Heart right ventricle (tissue), 16 donors: ENCODE results near the gene FAM120A. TPM values are rescaled to one million over a fixed set of nuclear protein-coding genes. Genes with fewer than 3 reads are reported as not detected.

Experiments
- ATAC-seq, 8 donors: fragments of 200-7000 bp; cut with Tn5 transposase; one replicate each; pipeline ENCODE4 v1.9.1; 2020; ENCODE audit warnings: mild to moderate bottlenecking in 8 of 8, moderate library complexity in 8 of 8, moderate number of reproducible peaks in 1 of 8
- DNase-seq, 2 donors: peaks; one replicate each; pipeline ENCODE4 v3.0.0-alpha.2; 2020
- H3K27ac ChIP-seq, 10 donors: fragments of 200-600 bp; sonication (generic) in 2 of 10; one replicate each; pipeline versions ENCODE4 v1.5.0 to v1.8.0; 2020 to 2022; ENCODE audit warnings: mild to moderate bottlenecking in 3 of 10
- H3K27me3 ChIP-seq, 7 donors: fragments of 200-600 bp; one replicate each; pipeline ENCODE4 v1.8.0; 2021 to 2022; ENCODE audit warnings: mild to moderate bottlenecking in 2 of 7
- H3K36me3 ChIP-seq, 9 donors: fragments of 200-600 bp; sonication (generic) in 1 of 9; one replicate each; pipeline versions ENCODE4 v1.5.0 to v1.8.0; 2020 to 2022; ENCODE audit warnings: mild to moderate bottlenecking in 2 of 9
- H3K4me1 ChIP-seq, 9 donors: fragments of 200-600 bp; sonication (generic) in 1 of 9; one replicate each; pipeline versions ENCODE4 v1.5.0 to v1.8.0; 2020 to 2022; ENCODE audit warnings: mild to moderate bottlenecking in 4 of 9
- H3K4me3 ChIP-seq, 10 donors: fragments of 200-600 bp; sonication (generic) in 2 of 10; one replicate each; pipeline versions ENCODE4 v1.5.0 to v1.8.0; 2020 to 2022; ENCODE audit warnings: mild to moderate bottlenecking in 7 of 10, moderate library complexity in 2 of 10
- H3K9me3 ChIP-seq, 11 donors: fragments of 200-600 bp in 10 of 11; sonication (generic) in 2 of 11; one replicate each; pipeline versions ENCODE4 v1.5.0 to v1.8.0; 2013 to 2022; ENCODE audit warnings: mild to moderate bottlenecking in 2 of 11, control low read depth in 1 of 11, moderate library complexity in 1 of 11
- WGBS, 2 donors: extraction: QIAGEN DNeasy Blood & Tissue Kit; methylation state at CpG; one replicate each; pipeline ENCODE4 v1.1.7; 2013; ENCODE audit warnings: inconsistent platforms in 1 of 2; 5-methylcytosine and 5-hydroxymethylcytosine counted together
- intact Hi-C, 10 donors: fragments of 100-400 bp; cut with DNase I; formaldehyde crosslinking; loops; one replicate each; pipeline versions ENCODE4 v1.11.1 to v1.14.2; 2022
- polyA plus RNA-seq, 2 donors: library from polyadenylated mRNA; stranded (reverse); fragments of 200-250 nt; gene quantifications; one replicate each; pipeline ENCODE4 v1.2.3, GENCODE V29; 2013
- total RNA-seq, 10 donors: library from RNA; stranded (reverse); fragmentation: NEBNext Ultra II Directional in 3 of 10; extraction: Animal tissue kit (Norgen Biotek cat#: 25700) in 3 of 10; gene quantifications; one replicate each; pipeline versions ENCODE4 v1.2.1 to v1.2.4, GENCODE V29; 2021 to 2023
- TF ChIP-seq, protein P1 (sequence below), 9 donors: fragments of 200-600 bp; sonication (generic) in 2 of 9; IDR thresholded peaks; one replicate each; pipeline versions ENCODE4 v1.5.0 to v1.8.0; 2021 to 2022; ENCODE audit warnings: antibody characterized with exemption in 9 of 9, mild to moderate bottlenecking in 5 of 9, moderate library complexity in 1 of 9
- donor health status: Arrhythmogenic right ventricular cardiomyopathy.
- donor health status: ischemic (EF 13 %, LVEDD 7.1; RV severe dilation, severe dysfunction).
- donor health status: healthy with polysubstance abuse.
- donor health status: DM: no; HTN: yes; CAD: no.
- donor health status: DM: no; HTN: no; CAD: no.
- donor health status: ischemic (EF 25% LVEDD 6.9; RV normal size, moderate dysfunction).
- donor health status: ischemic (EF 25% LVEDD 5.7; RV mildly dilated, moderate dysfunction).
- donor health status: healthy.
- donor health status: DM: yes; HTN: yes; CAD: no.
- donor health status: Ischemic cardiomyopathy.
- donor health status: ischemic (EF 35%, LVEDD 5.7; RV mildly dilated, moderate dysfunction).
- donor health status: nonischemic (EF 11% LVEDD 7.7; RV severe dilation, severe dysfunction).
- donor health status: DM: yes; HTN: yes; CAD: no.
- donor health status: PGD.
- donor health status: ischemic (EF 29% LVEDD 5.4; RV normal size, mild dysfunction).
- donor health status: nonischemic (EF 23%, LVEDD 6.1; RV moderate dilation, normal function).

Gene FAM120A
- total and polyA plus RNA-seq, 12 donors: 42.2 to 126 (median 104) TPM

DNA sequence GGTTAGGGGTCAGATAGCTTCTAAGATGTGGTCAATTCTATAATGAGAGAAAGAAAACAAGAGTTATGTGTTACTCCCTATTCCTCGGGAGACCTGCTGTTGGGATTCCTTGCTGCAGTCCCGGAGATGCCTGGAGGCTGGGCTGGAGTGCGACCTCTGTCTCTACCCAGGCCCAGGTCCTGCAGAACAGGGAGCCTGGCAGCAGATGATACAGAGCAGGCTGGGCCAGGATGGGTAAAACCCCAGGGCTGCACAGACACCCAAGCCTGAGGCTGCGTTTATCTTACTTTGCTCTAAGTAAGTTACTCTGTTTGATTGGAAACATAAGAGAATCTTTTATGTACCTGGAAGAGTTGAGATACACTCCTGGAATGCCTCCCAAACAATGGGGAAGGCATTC, 28.8 kb downstream of the FAM120A start:
- DNase-seq (no peak), ATAC-seq (peak in 1 of 8 donors; percentile 54)
- TF ChIP-seq, protein P1, sequence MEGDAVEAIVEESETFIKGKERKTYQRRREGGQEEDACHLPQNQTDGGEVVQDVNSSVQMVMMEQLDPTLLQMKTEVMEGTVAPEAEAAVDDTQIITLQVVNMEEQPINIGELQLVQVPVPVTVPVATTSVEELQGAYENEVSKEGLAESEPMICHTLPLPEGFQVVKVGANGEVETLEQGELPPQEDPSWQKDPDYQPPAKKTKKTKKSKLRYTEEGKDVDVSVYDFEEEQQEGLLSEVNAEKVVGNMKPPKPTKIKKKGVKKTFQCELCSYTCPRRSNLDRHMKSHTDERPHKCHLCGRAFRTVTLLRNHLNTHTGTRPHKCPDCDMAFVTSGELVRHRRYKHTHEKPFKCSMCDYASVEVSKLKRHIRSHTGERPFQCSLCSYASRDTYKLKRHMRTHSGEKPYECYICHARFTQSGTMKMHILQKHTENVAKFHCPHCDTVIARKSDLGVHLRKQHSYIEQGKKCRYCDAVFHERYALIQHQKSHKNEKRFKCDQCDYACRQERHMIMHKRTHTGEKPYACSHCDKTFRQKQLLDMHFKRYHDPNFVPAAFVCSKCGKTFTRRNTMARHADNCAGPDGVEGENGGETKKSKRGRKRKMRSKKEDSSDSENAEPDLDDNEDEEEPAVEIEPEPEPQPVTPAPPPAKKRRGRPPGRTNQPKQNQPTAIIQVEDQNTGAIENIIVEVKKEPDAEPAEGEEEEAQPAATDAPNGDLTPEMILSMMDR (IDR thresholded peaks at IDR 0.05): no peak
- no peaks in the 10 kb centered on the region for H3K27me3 ChIP-seq
- intact Hi-C loops: no loop called here
- H3K9me3 ChIP-seq: no peaks in the 10 kb centered on the region
- H3K4me1 ChIP-seq: peaks cover 0 to 66% (median 38%) of the 10 kb centered on the region in 9 donors
- H3K4me3 ChIP-seq: no peak overlapping the region
- WGBS, 2 donors: 70 to 81% methylated on average over 4 of the region's 4 CpGs
- H3K36me3 ChIP-seq: peaks cover 0 to 66% (median 5%) of the 10 kb centered on the region in 9 donors
- H3K27ac ChIP-seq: no peak overlapping the region

DNA sequence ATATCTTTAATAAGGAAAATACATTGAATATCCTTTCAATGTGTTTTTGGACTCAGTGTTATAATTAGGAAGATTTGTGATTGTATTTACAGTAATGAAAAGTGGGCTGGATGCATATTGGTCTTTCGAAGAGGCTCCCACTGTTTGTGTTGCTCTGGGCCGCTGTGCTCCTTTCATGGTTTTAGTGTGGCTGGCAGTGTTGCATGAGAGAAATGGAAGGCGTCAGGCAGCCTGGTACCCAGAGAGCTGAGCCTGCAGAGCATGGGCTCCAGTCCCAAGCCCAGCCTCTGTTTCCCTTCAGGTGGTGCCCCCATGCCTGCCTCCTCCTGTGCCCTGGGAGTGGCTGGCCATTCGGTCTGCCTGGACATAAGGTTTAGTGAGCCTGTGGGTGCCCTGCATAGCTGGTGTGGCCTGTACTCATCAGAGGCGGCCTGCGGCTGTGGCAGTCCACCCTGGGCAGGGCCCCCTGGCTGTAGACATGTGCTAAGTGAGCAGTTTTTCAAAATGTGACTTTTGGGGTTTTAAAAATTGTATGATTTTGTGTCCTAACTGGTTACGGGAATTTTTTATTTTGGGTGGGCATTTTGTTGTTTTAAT, 29.3 kb downstream of the FAM120A start:
- DNase-seq (no peak), ATAC-seq (peak in 7 of 8 donors; percentile 46 to 71 (median 53))
- no peak overlapping the region for H3K4me3 ChIP-seq
- no peaks in the 10 kb centered on the region for H3K27me3 ChIP-seq
- 86 to 87% methylated on average over 7 of the region's 7 CpGs for WGBS, 2 donors
- TF ChIP-seq, protein P1 (IDR thresholded peaks at IDR 0.05): peak in 3 of 9 donors; percentile 24 to 40 (median 36)
- H3K27ac ChIP-seq: no peak overlapping the region
- H3K4me1 ChIP-seq: peaks cover 0 to 63% (median 34%) of the 10 kb centered on the region in 9 donors
- peaks cover 0 to 65% (median 5%) of the 10 kb centered on the region in 9 donors for H3K36me3 ChIP-seq
- no peaks in the 10 kb centered on the region for H3K9me3 ChIP-seq
- intact Hi-C loops: no loop called here

DNA sequence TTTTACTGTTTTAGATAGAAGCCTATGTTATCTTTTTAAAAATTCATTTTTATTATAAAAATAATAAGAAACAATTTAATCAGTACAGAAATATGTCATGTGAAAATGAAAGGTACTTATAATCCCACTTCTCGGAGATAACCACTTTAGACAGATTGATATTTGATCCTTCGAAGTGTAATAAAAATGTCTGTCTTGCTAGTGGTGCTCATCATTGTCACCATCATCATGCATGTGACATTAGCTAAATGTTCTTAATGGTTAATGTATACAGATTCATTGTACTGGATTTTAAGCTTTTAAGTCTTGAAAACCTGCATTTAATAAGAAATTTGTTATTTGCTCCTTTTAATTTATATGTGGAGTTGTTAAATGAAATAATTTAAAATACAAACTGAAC, 32.0 kb downstream of the FAM120A start:
- intact Hi-C loops: no loop called here
- no peak for DNase-seq
- H3K27me3 ChIP-seq: no peaks in the 10 kb centered on the region
- H3K9me3 ChIP-seq: no peaks in the 10 kb centered on the region
- H3K27ac ChIP-seq: no peak overlapping the region
- peaks cover 0 to 54% (median 5%) of the 10 kb centered on the region in 9 donors for H3K36me3 ChIP-seq
- ATAC-seq: no peak
- TF ChIP-seq, protein P1 (IDR thresholded peaks at IDR 0.05): no peak
- WGBS, 2 donors: 69 to 72% methylated on average over 2 of the region's 2 CpGs
- no peak overlapping the region for H3K4me3 ChIP-seq
- peaks cover 0 to 71% (median 34%) of the 10 kb centered on the region in 9 donors for H3K4me1 ChIP-seq

DNA sequence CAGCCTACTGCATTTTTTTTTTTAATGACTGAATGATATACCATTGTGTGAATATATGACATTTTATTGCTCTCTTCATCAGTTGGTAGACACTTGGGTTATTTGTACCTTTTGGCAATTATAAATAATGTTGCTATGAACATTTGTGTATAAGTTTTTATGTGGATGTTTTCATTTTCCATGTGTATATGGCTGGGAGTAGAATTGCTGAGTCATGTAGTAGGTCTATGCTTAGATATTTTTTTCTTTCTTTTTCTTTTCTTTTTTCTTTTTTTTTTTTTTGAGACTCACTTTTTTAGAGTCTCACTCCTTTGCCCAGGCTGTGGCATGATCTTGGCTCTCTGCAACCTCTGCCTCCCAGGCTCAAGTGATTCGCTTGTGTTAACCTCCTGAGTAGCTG, 34.8 kb downstream of the FAM120A start:
- H3K4me1 ChIP-seq: peaks cover 0 to 75% (median 27%) of the 10 kb centered on the region in 9 donors
- intact Hi-C loops: no loop called here

More for the DNA sequence above, 34.8 kb downstream of the FAM120A start:
- no peaks in the 10 kb centered on the region for H3K27me3 ChIP-seq
- H3K36me3 ChIP-seq: peaks cover 0 to 58% (median 5%) of the 10 kb centered on the region in 9 donors
- no peaks in the 10 kb centered on the region for H3K9me3 ChIP-seq
- H3K4me3 ChIP-seq: no peak overlapping the region
- TF ChIP-seq, protein P1 (IDR thresholded peaks at IDR 0.05): no peak
- DNase-seq (no peak), ATAC-seq (no peak)
- H3K27ac ChIP-seq: peak overlapping the region in 1 of 10 donors; percentile 34
- WGBS, 2 donors: 97 to 100% methylated on average over 1 of the region's 1 CpG
